HepG2 (cell line): Measurements from ENCODE around the gene ZMYM1. TPM values are rescaled to one million over a fixed set of nuclear protein-coding genes. Genes with fewer than 3 reads are reported as not detected.

Source experiments
- ATAC-seq: fragments of 200-7000 bp; cut with Tn5 transposase; 3 replicates; pipeline ENCODE4 v1.9.1; 2020; ENCODE audit warnings: mild to moderate bottlenecking, moderate library complexity
- BruUV-seq: library from RNA; stranded (reverse); fragments of 400-500 nt; replicated peaks from 2 replicates; lab custom pipeline; 2021; lab: Mats Ljungman, UMichigan
- CTCF ChIA-PET: fragments of 300-600 bp; formaldehyde crosslinking; extraction: SDS; loops from one replicate; lab custom pipeline; 2021; ENCODE audit warnings: low total read pairs, inconsistent platforms, low intra/inter-chr PET ratio; lab: Yijun Ruan, JAX
- POLR2A ChIA-PET: fragments of 350-600 bp; sonication (Branson Sonifier 250); formaldehyde crosslinking; loops from one replicate; lab custom pipeline; 2020; ENCODE audit warnings: antibody characterized with exemption, inconsistent platforms; lab: Yijun Ruan, JAX
- DNase-seq: peaks from one replicate; pipeline ENCODE4 v3.0.0-alpha.2; 2015; ENCODE audit warnings: low spot score
- FAIRE-seq: peaks from 3 replicates; lab custom pipeline; 2011; peaks lifted over from hg19 to GRCh38; lab: Jason Lieb, UNC
- H2AFZ ChIP-seq: one replicate; pipeline ENCODE4 v1.6.1; 2011; ENCODE audit warnings: low read length, inconsistent platforms
- H3K27ac ChIP-seq: fragments of 300-600 bp; 3 replicates; pipeline ENCODE4 v1.8.0; 2011; ENCODE audit warnings: mixed run types, mild to moderate bottlenecking, mixed read lengths, low read length, inconsistent platforms; ENCODE audit not compliant: insufficient read depth; ENCODE audit errors: extremely low read length
- H3K27me3 ChIP-seq, 2 experiments: fragments of 200-600 bp in 1 of 2; 2 replicates in 1 of 2; 3 replicates in 1 of 2; pipeline versions ENCODE4 v1.6.0 to v1.8.0; 2011; ENCODE audit warnings: low read length in 2 of 2, mild to moderate bottlenecking in 2 of 2, moderate library complexity in 2 of 2, inconsistent platforms in 1 of 2; ENCODE audit not compliant: insufficient read depth in 2 of 2, control insufficient read depth in 1 of 2
- H3K36me3 ChIP-seq, 2 experiments: fragments of 200-600 bp in 1 of 2; replicated peaks in 1 of 2; 2 replicates in 1 of 2; 3 replicates in 1 of 2; pipeline versions ENCODE4 v1.5.1 to v1.8.0; 2011; ENCODE audit warnings: low read length in 2 of 2, inconsistent platforms in 1 of 2; ENCODE audit not compliant: insufficient read depth in 2 of 2, control insufficient read depth in 1 of 2
- H3K4me1 ChIP-seq: 2 replicates; pipeline ENCODE4 v1.5.1; 2012; ENCODE audit warnings: low read length, inconsistent platforms; ENCODE audit not compliant: insufficient read depth
- H3K4me2 ChIP-seq: 2 replicates; pipeline ENCODE4 v1.6.0; 2011; ENCODE audit warnings: low read depth, low read length, inconsistent platforms
- H3K4me3 ChIP-seq, 3 experiments: fragments of 200-600 bp in 1 of 3; sonication (generic), shearing (Covaris generic) in 1 of 3; replicated peaks in 1 of 3; 2 replicates each; pipeline ENCODE4 v1.5.1; 2011 to 2016; ENCODE audit warnings: low read length in 3 of 3, inconsistent platforms in 2 of 3, low read depth in 2 of 3, mild to moderate bottlenecking in 2 of 3, control low read depth in 1 of 3, mixed read lengths in 1 of 3; ENCODE audit not compliant: insufficient read depth in 1 of 3
- H3K79me2 ChIP-seq: one replicate; pipeline ENCODE4 v1.6.1; 2011; ENCODE audit warnings: low read length, inconsistent platforms; ENCODE audit not compliant: insufficient read depth
- H3K9ac ChIP-seq: 2 replicates; pipeline ENCODE4 v1.6.0; 2011; ENCODE audit warnings: mild to moderate bottlenecking, low read depth, low read length, inconsistent platforms; ENCODE audit not compliant: insufficient read depth
- H3K9me3 ChIP-seq: 2 replicates; pipeline ENCODE4 v1.5.1; 2012; ENCODE audit warnings: mild to moderate bottlenecking, low read length
- H4K20me1 ChIP-seq: 2 replicates; pipeline ENCODE4 v1.6.0; 2011; ENCODE audit warnings: inconsistent platforms, mild to moderate bottlenecking, low read length, moderate library complexity; ENCODE audit not compliant: insufficient read depth
- CSRNP2 ChIP-seq: sonication (generic); formaldehyde crosslinking; conservative IDR thresholded peaks from 2 replicates; pipeline ENCODE4 v1.8.0; 2022; ENCODE audit warnings: low read depth, missing genetic modification reagents
- DBP ChIP-seq: sonication (generic); formaldehyde crosslinking; IDR thresholded peaks from 2 replicates; pipeline ENCODE4 v1.4.0; 2020; ENCODE audit warnings: missing genetic modification reagents; ENCODE audit errors: not compliant biosample characterization
- GMEB1 ChIP-seq: sonication (generic); formaldehyde crosslinking; IDR thresholded peaks from 2 replicates; pipeline ENCODE4 v1.5.1; 2020; ENCODE audit warnings: missing genetic modification reagents, mild to moderate bottlenecking, borderline replicate concordance
- MNT ChIP-seq: fragments of 450-650 bp; IDR thresholded peaks from 2 replicates; pipeline ENCODE4 v1.6.1; 2016
- NONO ChIP-seq, 2 experiments: fragments of 450-650 bp in 1 of 2; sonication (generic) in 1 of 2; formaldehyde crosslinking in 1 of 2; IDR thresholded peaks in 1 of 2; conservative IDR thresholded peaks in 1 of 2; 2 replicates each; pipeline versions ENCODE4 v1.6.1 to v1.8.0; 2017 to 2022; ENCODE audit warnings: mild to moderate bottlenecking in 1 of 2, missing genetic modification reagents in 1 of 2, moderate library complexity in 1 of 2
- PITX1 ChIP-seq: sonication (generic); formaldehyde crosslinking; IDR thresholded peaks from 2 replicates; pipeline ENCODE4 v1.5.1; 2020; ENCODE audit warnings: mild to moderate bottlenecking, missing genetic modification reagents
- SIX4 ChIP-seq: sonication (generic); formaldehyde crosslinking; IDR thresholded peaks from 2 replicates; pipeline ENCODE4 v1.4.0; 2020; ENCODE audit warnings: missing genetic modification reagents
- SRSF9 ChIP-seq: fragments of 200-400 bp; formaldehyde crosslinking; IDR thresholded peaks from 2 replicates; pipeline ENCODE4 v1.6.1; 2018; ENCODE audit warnings: borderline replicate concordance, mild to moderate bottlenecking, low read depth, low read length; ENCODE audit not compliant: insufficient read depth, poor library complexity, severe bottlenecking
- ZNF432 ChIP-seq: sonication (generic); formaldehyde crosslinking; IDR thresholded peaks from 2 replicates; pipeline ENCODE4 v1.5.0; 2020; ENCODE audit warnings: missing genetic modification reagents, mild to moderate bottlenecking, borderline replicate concordance
- ZNF543 ChIP-seq: sonication (generic); formaldehyde crosslinking; IDR thresholded peaks from 2 replicates; pipeline ENCODE4 v1.4.0; 2020; ENCODE audit warnings: mild to moderate bottlenecking, missing genetic modification reagents
- ZNF562 ChIP-seq: sonication (generic); formaldehyde crosslinking; IDR thresholded peaks from 2 replicates; pipeline ENCODE4 v1.8.0; 2022; ENCODE audit warnings: missing genetic modification reagents, borderline replicate concordance
- ZNF576 ChIP-seq: sonication (generic); formaldehyde crosslinking; IDR thresholded peaks from 2 replicates; pipeline ENCODE4 v1.4.0; 2020; ENCODE audit warnings: mild to moderate bottlenecking, missing genetic modification reagents
- ZNF598 ChIP-seq: sonication (generic); formaldehyde crosslinking; IDR thresholded peaks from 2 replicates; pipeline ENCODE4 v1.5.1; 2020; ENCODE audit warnings: mild to moderate bottlenecking, missing genetic modification reagents, borderline replicate concordance
- ZNF709 ChIP-seq: sonication (generic); formaldehyde crosslinking; IDR thresholded peaks from 2 replicates; pipeline ENCODE4 v1.5.0; 2020; ENCODE audit warnings: mild to moderate bottlenecking, missing genetic modification reagents
- ZNF790 ChIP-seq: sonication (generic); formaldehyde crosslinking; IDR thresholded peaks from 2 replicates; pipeline ENCODE4 v1.8.0; 2022; ENCODE audit warnings: missing genetic modification reagents, mild to moderate bottlenecking, borderline replicate concordance
- ZSCAN21 ChIP-seq: sonication (generic); formaldehyde crosslinking; IDR thresholded peaks from 2 replicates; pipeline ENCODE4 v1.8.0; 2022; ENCODE audit warnings: mild to moderate bottlenecking, missing genetic modification reagents, moderate library complexity, borderline replicate concordance
- ZSCAN29 ChIP-seq: sonication (generic); formaldehyde crosslinking; conservative IDR thresholded peaks from 2 replicates; pipeline ENCODE4 v1.4.0; 2020; ENCODE audit warnings: mild to moderate bottlenecking, missing genetic modification reagents
- WGBS: methylation state at CpG from one replicate; pipeline ENCODE4 v1.1.6; 2017; ENCODE audit warnings: low lambda C conversion rate; 5-methylcytosine and 5-hydroxymethylcytosine counted together
- in situ Hi-C: cut with HindIII; loops from 2 replicates; pipeline ENCODE4 v1.10.0; 2017; ENCODE audit warnings: low pct_unique_long_range_greater_than_20kb; ENCODE audit not compliant: extremely low pct_ligation_motif_present
- intact Hi-C: fragments of 100-400 bp; cut with micrococcal nuclease; formaldehyde crosslinking; loops from one replicate; pipeline ENCODE4 v1.10.0; 2022; ENCODE audit not compliant: unreplicated experiment
- polyA plus RNA-seq, 8 experiments: library from polyadenylated mRNA; depleted of rRNA in 3 of 8; stranded (reverse) in 7 of 8; unstranded in 1 of 8; fragments of >200 nt; fragmentation: Illumina TruSeq in 4 of 8; extraction: Trizol in 4 of 8; gene quantifications; 2 replicates each; pipeline versions ENCODE4 v1.2.1 to v1.2.3, GENCODE V29; 2011 to 2016; ENCODE audit warnings: low read depth in 4 of 8, missing spikeins in 1 of 8, mixed read lengths in 1 of 8; ENCODE audit not compliant: insufficient read depth in 1 of 8
- total RNA-seq, 5 experiments: library from RNA; depleted of rRNA; stranded (reverse); fragments of >200 nt; fragmentation: Illumina TruSeq; extraction: Trizol; gene quantifications; 2 replicates each; pipeline ENCODE4 v1.2.3, GENCODE V29; 2016; ENCODE audit warnings: low read depth in 1 of 5

ZMYM1 gene
- total and polyA plus RNA-seq, 2 of the 13 experiments (the other 11 are each of a cell fraction or from before 2014, with no cell fraction given), result 10.0 to 16.2 TPM

GRCh38 chr1:35112668-35113067 is 33.5 kb downstream of the ZMYM1 start:
- in situ Hi-C loops, result no loop called here
- H3K27ac ChIP-seq, result no peak overlapping the region
- no peak for TF ChIP-seq SRSF9
- TF ChIP-seq CSRNP2, result no peak
- no peak for TF ChIP-seq SIX4 (CRISPR knock-in tag)
- TF ChIP-seq MNT, result no peak
- no peak for TF ChIP-seq PITX1 (CRISPR knock-in tag)
- no peak for TF ChIP-seq ZSCAN21 (CRISPR knock-in tag)
- no peak for TF ChIP-seq ZNF562 (CRISPR knock-in tag)
- TF ChIP-seq ZNF790 (CRISPR knock-in tag), result no peak
- no peak for TF ChIP-seq NONO (IDR thresholded peaks at IDR 0.05)
- no peak for TF ChIP-seq NONO (CRISPR knock-in tag; conservative IDR thresholded peaks at IDR 0.05)
- no peak for TF ChIP-seq ZNF543
- TF ChIP-seq ZNF709 (CRISPR knock-in tag), result no peak
- no peak for TF ChIP-seq ZSCAN29 (CRISPR knock-in tag)
- TF ChIP-seq ZNF598 (CRISPR knock-in tag), result no peak
- TF ChIP-seq GMEB1 (CRISPR knock-in tag), result no peak
- TF ChIP-seq ZNF432 (CRISPR knock-in tag), result no peak
- TF ChIP-seq DBP (CRISPR knock-in tag), result no peak
- no peak for TF ChIP-seq ZNF576 (CRISPR knock-in tag)
- no peaks in the 10 kb centered on the region for H3K9me3 ChIP-seq
- no peak overlapping the region for H3K9ac ChIP-seq
- ATAC-seq (no peak), DNase-seq (no peak), FAIRE-seq (no peak)
- BruUV-seq, result no TSS peak
- intact Hi-C loops, result no loop called here
- no peak overlapping the region for H2AFZ ChIP-seq
- H3K79me2 ChIP-seq, result no peaks in the 10 kb centered on the region
- no peak overlapping the region for H3K4me2 ChIP-seq
- 97% methylated on average over 4 of the region's 4 CpGs for WGBS
- no peaks in the 10 kb centered on the region for H4K20me1 ChIP-seq
- ChIA-PET POLR2A (no interaction called here), CTCF (no interaction called here)
- H3K4me1 ChIP-seq, result no peaks in the 10 kb centered on the region
- no peaks in the 10 kb centered on the region for H3K27me3 ChIP-seq
- H3K4me3 ChIP-seq, result no peak overlapping the region
- peaks cover 2 to 7% of the 10 kb centered on the region in 2 experiments; a peak in 1 of 5 replicates for H3K36me3 ChIP-seq
